Myocyte (in vitro differentiated cells): ENCODE data around the gene PDS5A. TPM values are rescaled to one million over a fixed set of nuclear protein-coding genes. Genes with fewer than 3 reads are reported as not detected.
A peak's percentile ranks its signal among the peaks of the same experiment; 100 is the strongest.
"Not testable (repeated sequence)": the region's sequence is repeated elsewhere in the genome, so short reads cannot be mapped to it uniquely, and the experiment has no call there.

ENCODE experiments used
- DNase-seq: peaks from one replicate; pipeline ENCODE4 v3.0.0-alpha.2; 2012; ENCODE audit warnings: low read depth
- total RNA-seq: library from RNA; depleted of rRNA; stranded (reverse); fragments of >200 nt; gene quantifications from 2 replicates; pipeline ENCODE4 v1.2.3, GENCODE V29; 2014

The PDS5A gene
- total RNA-seq, 1 donor from 2014 or later = 45.8 TPM

DNA sequence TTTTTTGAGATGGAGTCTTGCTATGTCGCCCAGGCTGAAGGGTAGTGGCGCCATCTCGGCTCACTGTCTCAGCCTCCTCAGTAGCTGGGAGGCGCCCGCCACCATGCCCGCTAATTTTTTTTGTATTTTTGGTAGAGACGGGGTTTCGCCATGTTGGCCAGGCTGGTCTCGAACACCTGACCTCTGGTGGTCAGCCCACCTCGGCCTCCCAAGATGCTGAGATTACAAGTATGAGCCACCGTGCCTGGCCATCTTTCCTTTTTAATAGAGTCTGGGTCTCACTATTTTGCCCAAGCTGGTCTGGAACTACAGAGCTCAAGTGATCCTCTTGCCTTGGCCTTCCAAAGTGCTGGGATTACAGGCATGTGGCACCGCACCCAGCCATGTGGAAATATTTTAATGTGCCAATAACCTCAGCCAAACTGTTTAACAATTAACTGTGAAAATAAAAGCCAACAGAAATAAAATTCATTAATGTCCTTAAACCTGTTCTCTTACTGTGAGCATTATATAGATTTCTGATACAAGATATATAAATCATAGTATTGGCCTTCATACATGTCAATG is 16.3 kb downstream of the PDS5A start:
- DNase-seq = no peak

DNA sequence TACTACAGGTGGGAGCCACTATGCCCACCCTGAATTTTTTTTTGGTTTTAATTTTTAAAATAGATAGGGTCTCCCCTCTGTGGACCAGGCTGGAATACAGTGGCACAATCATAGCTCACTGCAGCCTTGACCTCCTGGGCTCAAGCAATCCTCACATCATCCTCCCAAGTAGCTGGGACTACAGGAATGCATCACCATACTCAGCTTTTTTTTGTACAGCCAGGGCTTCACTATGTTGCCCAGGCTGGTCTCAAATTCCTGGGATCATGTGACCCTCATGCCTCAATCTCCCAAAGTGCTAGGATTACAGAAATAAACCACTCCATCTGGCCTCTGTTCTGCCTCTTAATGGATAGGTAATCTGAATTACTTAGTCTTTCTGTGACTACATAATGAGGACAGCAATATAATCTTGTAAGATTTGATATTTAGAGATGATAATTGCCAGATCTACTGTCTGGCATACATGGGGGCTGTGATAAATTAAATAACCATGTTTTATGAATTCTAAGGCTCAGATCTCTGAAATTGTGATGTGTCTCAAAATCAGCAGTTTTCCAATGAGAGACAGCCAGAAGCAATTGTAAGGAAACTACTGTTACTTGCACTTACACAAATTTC is 26.7 kb downstream of the PDS5A start:
- no peak for DNase-seq

DNA sequence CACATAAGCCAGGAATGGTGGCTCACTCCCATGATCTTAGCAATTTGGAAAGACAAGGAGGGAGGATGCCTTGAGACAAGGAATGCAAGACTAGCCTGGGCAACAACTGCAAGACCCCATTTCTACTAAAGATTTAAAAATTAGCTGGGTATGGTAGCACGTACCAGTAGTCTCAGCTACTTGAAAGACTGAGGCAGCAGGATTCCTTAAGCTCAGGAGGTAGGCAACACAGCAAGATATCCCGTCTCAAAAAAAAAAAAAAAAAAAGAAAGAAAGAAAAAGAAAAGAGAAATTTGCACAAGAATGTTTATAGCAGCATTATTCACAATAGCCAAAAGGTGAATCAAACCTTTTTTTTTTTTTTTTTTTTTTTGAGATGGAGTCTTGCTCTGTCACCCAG is 29.7 kb downstream of the PDS5A start:
- DNase-seq = no peak

DNA sequence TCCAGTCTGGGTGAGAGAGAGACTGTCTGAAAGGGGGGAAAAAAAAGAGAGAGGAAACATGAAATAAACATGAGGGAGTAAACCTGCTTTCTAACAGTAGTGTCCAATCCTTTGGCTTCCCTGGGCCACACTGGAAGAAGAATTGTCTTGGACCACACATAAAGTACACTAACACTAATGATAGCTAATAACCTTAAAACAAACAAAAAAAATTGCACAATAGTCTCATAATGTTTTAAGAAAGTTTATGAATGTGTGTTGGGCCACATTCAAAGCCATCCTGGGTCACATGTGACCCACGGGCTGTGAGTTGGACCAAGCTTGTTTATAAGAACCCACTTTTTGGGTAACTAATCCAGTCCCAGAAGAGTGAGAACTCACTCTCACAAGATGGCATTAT is 30.3 kb downstream of the PDS5A start:
- DNase-seq = no peak

DNA sequence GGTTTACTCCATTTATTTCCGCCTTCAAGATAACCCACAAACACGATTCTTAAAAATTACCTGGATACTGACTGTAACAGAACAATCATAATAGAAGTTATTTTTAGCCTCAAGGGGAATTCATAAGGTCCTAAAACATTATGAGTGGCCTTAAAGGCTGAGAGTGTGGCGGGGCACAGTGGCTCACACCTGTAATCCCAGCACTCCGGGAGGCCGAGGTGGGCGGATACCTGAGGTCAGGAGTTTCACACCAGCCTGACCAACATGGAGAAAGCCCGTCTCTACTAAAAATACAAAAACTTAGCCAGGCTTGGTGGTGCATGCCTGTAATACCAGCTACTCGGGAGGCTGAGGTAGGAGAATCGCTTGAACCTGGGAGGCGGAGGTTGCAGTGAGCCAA is 33.5 kb downstream of the PDS5A start:
- not testable (repeated sequence) for DNase-seq

DNA sequence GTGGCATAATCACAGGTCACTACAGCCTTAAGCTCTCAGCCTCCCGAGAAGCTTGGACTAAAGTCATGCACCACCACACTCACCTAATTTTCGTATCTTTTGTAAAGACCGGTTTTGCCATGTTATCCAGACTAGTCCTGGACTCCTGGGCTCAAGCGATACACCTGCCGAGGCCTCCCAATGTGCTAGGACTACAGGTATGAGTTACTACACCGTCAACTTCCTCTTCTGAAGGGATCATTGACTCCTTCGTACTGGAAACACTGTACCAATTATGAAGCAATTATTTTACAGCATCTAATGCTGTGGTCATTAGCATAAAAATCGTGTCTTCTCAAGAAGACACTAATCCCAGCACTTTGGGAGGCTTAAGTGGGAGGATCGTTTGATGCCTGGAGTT is 35.2 kb downstream of the PDS5A start:
- no peak for DNase-seq

DNA sequence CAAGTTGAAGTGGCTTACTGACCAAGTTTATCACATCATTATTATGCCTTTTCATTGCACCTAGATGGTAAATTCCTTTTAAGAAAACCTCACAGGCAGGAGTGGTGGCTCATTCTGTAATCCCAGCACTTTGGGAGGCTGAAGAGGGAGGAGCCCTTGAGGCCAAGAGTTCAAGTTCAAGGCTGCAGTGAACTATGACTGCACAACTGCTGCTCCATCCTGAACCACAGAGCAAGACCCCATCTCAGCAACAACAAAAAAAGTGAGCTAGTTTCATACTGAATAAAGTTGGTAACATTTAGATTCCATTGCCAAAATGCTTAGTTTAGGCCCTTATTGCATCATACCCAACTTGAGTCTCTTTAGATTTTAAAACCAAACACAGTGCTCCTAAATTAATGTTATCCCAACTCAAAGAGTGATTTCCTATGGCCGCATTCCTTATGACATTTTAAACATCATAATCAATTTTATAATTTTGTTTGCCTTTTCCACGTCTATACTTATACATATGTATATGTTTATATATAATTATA is 36.0 kb downstream of the PDS5A start:
- DNase-seq = no peak

GRCh38 chr4:39937683-39938268 is 39.9 kb downstream of the PDS5A start:
- DNase-seq = no peak

DNA sequence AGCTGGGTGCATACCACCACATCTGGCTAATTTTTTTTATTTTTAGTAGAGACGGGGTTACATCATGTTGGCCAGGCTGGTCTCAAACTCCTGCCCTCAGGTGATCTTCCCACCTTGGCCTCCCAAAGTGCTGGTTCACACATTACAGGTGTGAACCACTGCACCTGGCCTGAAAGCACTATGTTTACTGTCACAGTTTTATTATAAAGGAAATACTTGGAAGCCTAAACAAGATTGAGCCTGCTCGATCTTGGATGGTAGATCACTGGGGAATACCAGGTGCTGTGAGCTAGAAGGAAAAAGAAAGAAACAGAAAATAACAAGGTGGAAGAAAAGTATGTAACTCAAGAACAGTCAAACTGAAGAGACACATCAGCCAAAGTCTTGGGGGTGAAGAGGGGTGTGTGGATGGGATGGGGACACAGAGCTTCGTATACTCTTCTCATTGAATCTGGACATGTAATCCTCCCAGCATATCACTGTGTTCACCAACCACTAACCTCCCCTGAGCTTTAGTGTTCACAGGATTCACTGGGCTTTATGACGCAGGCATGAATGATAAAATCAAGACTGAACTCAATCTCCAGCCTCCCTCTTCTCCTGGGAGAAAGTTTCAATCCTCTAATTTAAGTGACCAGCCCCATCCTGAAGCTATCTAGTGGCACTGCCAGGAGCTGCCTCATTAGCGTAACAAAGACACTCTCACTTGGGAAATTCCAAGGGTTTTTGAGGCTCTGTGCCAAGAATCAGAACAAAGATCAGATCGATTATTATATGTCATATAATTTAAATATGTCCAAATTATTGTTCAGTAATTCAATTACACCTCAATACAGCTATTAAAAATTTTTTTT is 40.9 kb downstream of the PDS5A start:
- no peak for DNase-seq

DNA sequence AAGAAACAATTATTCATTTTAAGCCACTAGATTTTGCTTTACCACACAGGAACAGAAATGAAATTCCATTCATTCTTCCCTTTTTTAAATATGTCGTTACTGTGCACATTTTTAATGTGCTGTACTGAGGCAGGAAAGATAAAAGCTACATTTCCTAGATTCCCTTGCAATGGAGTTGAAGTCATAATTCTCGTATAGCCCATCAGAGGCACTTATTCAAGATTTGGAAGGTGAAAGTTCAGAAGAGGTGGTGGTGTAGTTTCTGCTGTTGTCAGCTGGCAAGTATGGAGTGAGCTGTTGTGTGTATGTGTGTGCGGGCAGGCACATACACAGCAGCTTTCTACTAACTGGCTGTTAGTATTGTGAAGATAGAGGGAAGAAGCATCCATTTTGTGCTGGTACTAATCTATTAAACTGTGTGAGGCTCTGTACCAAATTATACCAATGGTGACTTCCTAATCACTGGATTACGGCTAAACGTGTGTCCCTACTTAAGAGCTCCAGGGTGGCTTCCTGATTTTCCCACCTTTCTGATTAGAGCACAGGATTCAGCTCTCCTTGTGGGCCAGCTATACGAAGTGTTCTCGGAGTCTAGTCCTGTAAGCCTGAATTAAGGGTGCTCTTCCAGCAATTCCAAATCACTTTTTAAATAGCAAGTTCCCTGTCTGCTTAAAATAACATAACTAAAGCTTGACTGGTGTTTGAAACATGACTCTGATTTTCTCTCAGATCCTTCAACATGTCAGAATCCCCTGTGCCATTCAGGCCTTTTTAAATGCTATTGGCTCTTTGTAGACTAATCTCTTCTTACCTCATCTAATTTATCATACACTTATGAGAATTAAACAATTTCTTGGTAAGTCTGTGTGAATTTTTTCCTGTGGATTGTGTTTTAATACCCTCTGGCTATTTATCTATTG is 43.8 kb downstream of the PDS5A start:
- peak; percentile 26 for DNase-seq

GRCh38 chr4:39932776-39933402 is 44.8 kb downstream of the PDS5A start:
- DNase-seq = no peak

DNA sequence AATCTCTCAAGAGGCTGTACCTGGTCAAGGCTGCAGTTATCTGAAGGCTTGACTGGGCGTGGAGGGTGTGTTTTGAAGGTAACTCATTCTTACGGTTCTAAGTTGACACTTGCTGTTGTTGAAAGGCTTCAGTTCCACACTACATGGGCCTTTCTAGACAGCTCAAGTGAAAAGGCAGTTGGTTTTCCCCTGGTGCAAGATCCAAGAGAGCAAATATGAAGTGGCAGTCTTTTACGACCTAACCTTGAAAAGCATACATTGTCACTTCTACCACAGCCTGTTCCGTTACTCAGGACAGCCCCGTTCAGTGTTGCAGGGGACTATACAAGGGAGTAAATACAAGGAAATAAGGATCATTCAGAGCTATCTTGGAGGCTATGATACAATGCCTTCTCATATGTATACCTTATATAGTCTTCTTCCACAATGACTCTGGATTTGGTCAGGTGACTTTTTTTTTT is 46.2 kb downstream of the PDS5A start:
- no peak for DNase-seq

- DNase-seq = no peak
These were observed 49.2 kb downstream of the PDS5A start for GRCh38 chr4:39928538-39928937.

DNA sequence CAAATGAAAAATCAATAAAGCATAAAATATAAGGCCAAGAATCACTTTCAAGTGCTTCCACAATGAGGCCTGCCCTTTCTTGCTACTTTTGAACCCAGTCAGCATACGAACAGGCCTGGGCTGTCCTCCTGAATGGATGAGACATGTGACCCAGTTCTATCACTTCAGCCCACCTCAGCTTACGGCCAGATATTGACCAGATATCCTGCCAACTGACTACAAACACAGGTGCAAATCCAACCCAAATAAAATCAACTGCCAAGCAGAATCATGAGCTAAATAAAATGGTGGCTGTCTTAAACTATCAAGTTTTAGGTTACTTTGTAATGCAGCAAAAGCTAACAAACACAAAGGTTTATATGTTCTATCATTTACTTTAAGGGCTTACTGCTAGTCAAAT is 53.7 kb downstream of the PDS5A start:
- DNase-seq = no peak

GRCh38 chr4:39922399-39922798 is 55.3 kb downstream of the PDS5A start:
- no peak for DNase-seq

- no peak for DNase-seq
These were observed 64.2 kb downstream of the PDS5A start for GRCh38 chr4:39913471-39913870.

- DNase-seq = no peak
These were observed 67.6 kb downstream of the PDS5A start for GRCh38 chr4:39910064-39910463.

- peak; percentile 64 for DNase-seq
These were observed 69.4 kb downstream of the PDS5A start for GRCh38 chr4:39908284-39908683.

DNA sequence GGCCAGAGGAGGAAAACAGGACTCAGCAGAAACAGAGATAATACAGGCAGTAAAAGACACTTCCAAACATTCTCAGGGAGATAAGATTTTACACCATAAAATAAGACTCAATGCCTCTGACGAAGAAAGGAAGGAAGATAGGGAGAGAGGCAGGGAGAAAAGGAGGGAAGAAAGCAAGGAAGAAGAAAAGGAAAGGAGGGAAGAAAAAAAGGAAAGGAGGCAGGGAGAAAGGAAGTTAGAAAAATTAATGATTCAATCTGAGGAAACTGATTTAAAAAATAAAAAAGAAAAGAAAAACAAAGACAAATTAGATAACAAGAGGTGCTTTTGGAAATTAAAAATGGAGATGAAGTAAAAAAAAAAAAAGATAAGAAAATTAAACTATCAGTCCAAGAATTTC is 72.1 kb downstream of the PDS5A start:
- DNase-seq = no peak

DNA sequence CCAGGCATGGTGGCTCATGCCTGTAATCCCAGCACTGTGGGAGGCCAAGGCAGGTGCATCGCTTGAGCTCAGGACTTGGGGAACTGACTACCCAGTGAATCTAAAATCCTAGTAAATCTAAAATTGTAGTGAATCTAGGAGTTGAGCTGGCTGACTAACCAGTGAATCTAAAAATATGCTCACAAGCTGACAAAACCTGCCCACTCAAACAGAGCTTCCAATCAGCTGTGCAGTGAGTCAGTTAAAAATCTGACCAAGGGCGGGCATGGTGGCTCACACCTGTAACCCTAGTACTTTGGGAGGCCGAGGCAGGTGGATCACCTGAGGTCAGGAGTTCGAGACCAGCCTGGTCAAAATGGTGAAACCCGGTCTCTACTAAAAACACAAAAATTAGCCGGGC is 72.7 kb downstream of the PDS5A start:
- peak; percentile 6 for DNase-seq
